Vagina (tissue), 2 donors: ENCODE measurements around the gene TTC23.

Experiments
- CTCF ChIP-seq, 3 experiments: fragments of 450-650 bp in 2 of 3; fragments of 200-600 bp in 1 of 3; sonication (generic) in 1 of 3; IDR thresholded peaks; one replicate each; pipeline ENCODE4 v1.5.1; 2017 to 2019; ENCODE audit warnings: antibody characterized with exemption in 3 of 3, mild to moderate bottlenecking in 2 of 3, moderate library complexity in 2 of 3
- POLR2AphosphoS5 ChIP-seq, 2 donors: sonication (generic); formaldehyde crosslinking; IDR thresholded peaks; one replicate each; pipeline ENCODE4 v1.9.0; 2017; ENCODE audit warnings: antibody characterized with exemption in 2 of 2, mild to moderate bottlenecking in 2 of 2, low read depth in 1 of 2; ENCODE audit not compliant: insufficient read depth in 1 of 2

GRCh38 chr15:99122831-99123712 is 126.3 kb downstream of the TTC23 start:
- no peak for TF ChIP-seq CTCF (IDR thresholded peaks at IDR 0.05)
- TF ChIP-seq POLR2AphosphoS5 (IDR thresholded peaks at IDR 0.05; ENCODE audit: insufficient read depth in 1 of 2, low read depth in 1 of 2) = no peak
